ENCODE data around the gene RFC4.

GRCh38 chr3:186842426-186843038 is 36.2 kb upstream of the RFC4 start, which contains the start of gene ADIPOQ:
- TF ChIP-seq TAF1 (IDR thresholded peaks at IDR 0.05; ENCODE audit: low read depth, low read length) (no peak), POLR2A (IDR thresholded peaks at IDR 0.05; ENCODE audit: low read depth, low read length) (no peak), POLR2AphosphoS5 (IDR thresholded peaks at IDR 0.05; ENCODE audit: low read depth, low read length) (no peak), SPI1 (IDR thresholded peaks at IDR 0.05; ENCODE audit: low read depth, low read length) (no peak)

All from GM12891 (cell line).